Measurements from ENCODE around the gene SLC16A10. TPM values are rescaled to one million over a fixed set of nuclear protein-coding genes. Genes with fewer than 3 reads are reported as not detected.

SLC16A10 gene
- total RNA-seq, 1 donor from 2014 or later, result 2.2 TPM

- intact Hi-C loops (cut with micrococcal nuclease), result no loop called here
Measured at GRCh38 chr6:111212625-111213024, 125.3 kb downstream of the SLC16A10 start.

GRCh38 chr6:111215131-111215530, 127.8 kb downstream of the SLC16A10 start:
- intact Hi-C loops (cut with micrococcal nuclease), result no loop called here

GRCh38 chr6:111219785-111220184, 132.5 kb downstream of the SLC16A10 start:
- intact Hi-C loops (cut with micrococcal nuclease), result no loop called here

- intact Hi-C loops (cut with micrococcal nuclease), result no loop called here
Measured at GRCh38 chr6:111220383-111221031, 133.2 kb downstream of the SLC16A10 start.

- intact Hi-C loops (cut with micrococcal nuclease), result no loop called here
Measured at GRCh38 chr6:111221804-111222203, 134.5 kb downstream of the SLC16A10 start.

GRCh38 chr6:111222341-111222740, 135.0 kb downstream of the SLC16A10 start:
- intact Hi-C loops (cut with micrococcal nuclease), result no loop called here

GRCh38 chr6:111228094-111228493, 140.8 kb downstream of the SLC16A10 start:
- intact Hi-C loops (cut with micrococcal nuclease), result no loop called here

GRCh38 chr6:111230351-111231089, 143.2 kb downstream of the SLC16A10 start:
- intact Hi-C loops (cut with micrococcal nuclease), result no loop called here

- intact Hi-C loops (cut with micrococcal nuclease), result no loop called here
Measured at GRCh38 chr6:111231090-111231459, 143.8 kb downstream of the SLC16A10 start.

GRCh38 chr6:111237852-111238251, 150.5 kb downstream of the SLC16A10 start:
- intact Hi-C loops (cut with micrococcal nuclease), result no loop called here

GRCh38 chr6:111238464-111239119, 151.3 kb downstream of the SLC16A10 start:
- intact Hi-C loops (cut with micrococcal nuclease), result no loop called here

- intact Hi-C loops (cut with micrococcal nuclease), result no loop called here
Measured at GRCh38 chr6:111239461-111239860, 152.2 kb downstream of the SLC16A10 start.

GRCh38 chr6:111242452-111242851, 155.1 kb downstream of the SLC16A10 start:
- intact Hi-C loops (cut with micrococcal nuclease), result no loop called here

- intact Hi-C loops (cut with micrococcal nuclease), result no loop called here
Measured at GRCh38 chr6:111243095-111243494, 155.8 kb downstream of the SLC16A10 start.

- intact Hi-C loops (cut with micrococcal nuclease), result no loop called here
Measured at GRCh38 chr6:111248789-111249188, 161.5 kb downstream of the SLC16A10 start.

GRCh38 chr6:111250791-111251354, 163.6 kb downstream of the SLC16A10 start:
- intact Hi-C loops (cut with micrococcal nuclease), result no loop called here

- intact Hi-C loops (cut with micrococcal nuclease), result no loop called here
Measured at GRCh38 chr6:111252726-111253125, 165.4 kb downstream of the SLC16A10 start.

GRCh38 chr6:111254004-111254778, 166.9 kb downstream of the SLC16A10 start:
- intact Hi-C loops (cut with micrococcal nuclease), result no loop called here

- intact Hi-C loops (cut with micrococcal nuclease), result loop anchor here (5.0 kb wide), 3 partner anchors 727 to 833 kb away; partner anchors contain the start of genes FAM229B and TUBE1
Measured at GRCh38 chr6:111254779-111255166, 167.5 kb downstream of the SLC16A10 start.

- intact Hi-C loops (cut with micrococcal nuclease), result loop anchor here (5.0 kb wide), 3 partner anchors 729 to 831 kb away; partner anchors contain the start of genes FAM229B and TUBE1
Measured at GRCh38 chr6:111255838-111256237, 168.5 kb downstream of the SLC16A10 start.

GRCh38 chr6:111256646-111257045, 169.3 kb downstream of the SLC16A10 start:
- intact Hi-C loops (cut with micrococcal nuclease), result loop anchor here (5.0 kb wide), 3 partner anchors 729 to 831 kb away; partner anchors contain the start of genes FAM229B and TUBE1

Measured in T-helper 2 cell treated with Interferon-gamma antibody and Interleukin-4, amounts not matched to agents 100 ng/mL and 5 ng/mL, for 36 hours (primary cell).